Activated CD8-positive, alpha-beta memory T cell treated with anti-CD3 and anti-CD28 coated beads, Interleukin-2, amount 10 ng/mL, durations not matched to agents 7 days and 5 days (primary cell): Measurements from ENCODE around the gene WNK4. TPM values are rescaled to one million over a fixed set of nuclear protein-coding genes. Genes with fewer than 3 reads are reported as not detected.
"Not testable (repeated sequence)": the region's sequence is repeated elsewhere in the genome, so short reads cannot be mapped to it uniquely, and the experiment has no call there.

Experiments
- ATAC-seq: fragments of 150-1000 bp; cut with Tn5 transposase; one replicate; pipeline ENCODE4 v1.10.0; 2021; ENCODE audit warnings: moderate library complexity
- CTCF ChIA-PET: fragments of 350-600 bp; sonication (Branson Sonifier 250); formaldehyde crosslinking; loops from one replicate; lab custom pipeline; 2021; ENCODE audit warnings: antibody characterized with exemption; lab: Charles Lee
- DNase-seq: peaks from one replicate; pipeline ENCODE4 v3.0.0-alpha.2; 2020
- H3K27ac Mint-ChIP-seq: one replicate; pipeline ENCODE4 v1.8.0; 2021; ENCODE audit warnings: mild to moderate bottlenecking, mixed read lengths
- H3K27me3 Mint-ChIP-seq: one replicate; pipeline ENCODE4 v1.8.0; 2021; ENCODE audit warnings: mixed read lengths
- H3K36me3 Mint-ChIP-seq: one replicate; pipeline ENCODE4 v1.8.0; 2021; ENCODE audit warnings: mild to moderate bottlenecking, mixed read lengths
- H3K4me1 Mint-ChIP-seq: one replicate; pipeline ENCODE4 v1.8.0; 2021; ENCODE audit warnings: mixed read lengths
- H3K4me3 Mint-ChIP-seq: one replicate; pipeline ENCODE4 v1.8.0; 2021; ENCODE audit warnings: mild to moderate bottlenecking, moderate library complexity, mixed read lengths
- H3K9me3 Mint-ChIP-seq: one replicate; pipeline ENCODE4 v1.8.0; 2022; ENCODE audit warnings: low read depth, mixed read lengths
- total RNA-seq, 2 experiments: library from RNA; stranded (reverse); gene quantifications; one replicate each; pipeline ENCODE4 v1.2.3, GENCODE V29; 2021

Gene WNK4
- total RNA-seq, 2 experiments from 2014 or later, result 0.20 to 0.59 TPM

DNA sequence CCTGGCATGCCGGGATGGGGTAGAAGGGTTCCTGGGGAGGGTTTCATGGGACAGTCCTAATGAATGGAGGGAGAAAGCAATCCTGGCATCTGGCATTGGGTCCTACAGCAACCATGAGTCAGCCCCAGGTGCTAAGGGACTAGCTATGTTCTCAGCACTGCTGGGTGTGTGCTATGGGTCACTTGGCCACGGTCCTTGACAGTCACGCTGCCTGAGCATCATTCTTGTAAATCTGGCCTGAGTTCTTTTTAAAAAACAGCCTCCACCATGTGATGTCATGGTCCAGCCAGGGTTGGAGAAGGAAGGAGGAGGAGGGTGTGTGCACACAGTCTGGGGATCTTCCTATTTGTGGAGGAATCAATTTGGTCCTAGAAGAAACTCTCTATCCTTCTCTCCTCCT is 25.6 kb upstream of the WNK4 start:
- ATAC-seq, result no peak
- Mint-ChIP-seq H3K4me3 (no peak overlapping the region), H3K36me3 (no peaks in the 10 kb centered on the region), H3K9me3 (no peaks in the 10 kb centered on the region), H3K27me3 (peaks cover 62% of the 10 kb centered on the region), H3K4me1 (no peaks in the 10 kb centered on the region), H3K27ac (no peak overlapping the region)
- CTCF ChIA-PET, result interaction anchor here (1.0 to 1.5 kb wide), 3 partner anchors 9 to 177 kb away, joined by 3 to 7 read pairs (median 7); partner anchors contain the start of gene PSMC3IP
- no peak for DNase-seq

DNA sequence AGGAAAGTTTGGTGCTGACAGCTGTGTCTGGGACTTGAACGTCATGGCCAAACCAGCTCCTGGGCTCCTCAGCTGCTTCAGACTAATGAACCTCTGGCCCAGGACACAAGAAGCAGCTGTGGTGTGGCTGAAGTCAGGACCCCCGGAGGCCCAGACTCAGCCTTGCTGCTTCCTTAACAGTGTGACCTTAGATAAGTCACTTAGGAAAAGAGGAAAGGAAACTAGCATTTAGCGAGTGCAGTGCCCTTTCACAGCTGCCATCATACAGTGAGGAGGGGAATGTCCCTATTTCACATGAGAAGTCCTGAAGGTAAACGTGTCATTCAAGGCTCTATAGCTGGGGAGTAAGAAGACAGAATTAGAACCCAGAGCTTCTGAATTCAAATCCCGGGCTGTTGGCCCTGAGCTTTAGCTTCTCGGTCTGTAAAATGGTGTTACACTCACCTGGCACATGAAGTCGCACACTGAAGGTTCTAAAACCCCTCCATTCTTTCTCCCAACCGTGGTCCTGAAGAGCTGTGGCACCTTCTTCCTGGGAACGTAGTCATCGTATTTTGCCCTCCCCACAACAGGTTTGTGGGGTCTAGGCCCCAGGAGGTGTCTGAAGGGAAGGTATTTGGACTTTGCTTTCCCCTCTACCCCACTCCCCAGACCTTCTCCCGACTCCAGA is 20.3 kb upstream of the WNK4 start:
- peaks cover 60% of the 10 kb centered on the region for H3K27me3 Mint-ChIP-seq
- ATAC-seq, result no peak
- DNase-seq, result no peak
- H3K36me3 Mint-ChIP-seq, result no peaks in the 10 kb centered on the region
- CTCF ChIA-PET, result interaction anchor here (0.9 to 5.6 kb wide), 7 partner anchors 10 to 211 kb away, joined by 3 to 110 read pairs (median 4); partner anchors contain the start of genes PSMC3IP and VPS25
- H3K9me3 Mint-ChIP-seq, result no peaks in the 10 kb centered on the region
- no peak overlapping the region for H3K27ac Mint-ChIP-seq
- H3K4me3 Mint-ChIP-seq, result no peak overlapping the region
- peaks cover 3% of the 10 kb centered on the region for H3K4me1 Mint-ChIP-seq

DNA sequence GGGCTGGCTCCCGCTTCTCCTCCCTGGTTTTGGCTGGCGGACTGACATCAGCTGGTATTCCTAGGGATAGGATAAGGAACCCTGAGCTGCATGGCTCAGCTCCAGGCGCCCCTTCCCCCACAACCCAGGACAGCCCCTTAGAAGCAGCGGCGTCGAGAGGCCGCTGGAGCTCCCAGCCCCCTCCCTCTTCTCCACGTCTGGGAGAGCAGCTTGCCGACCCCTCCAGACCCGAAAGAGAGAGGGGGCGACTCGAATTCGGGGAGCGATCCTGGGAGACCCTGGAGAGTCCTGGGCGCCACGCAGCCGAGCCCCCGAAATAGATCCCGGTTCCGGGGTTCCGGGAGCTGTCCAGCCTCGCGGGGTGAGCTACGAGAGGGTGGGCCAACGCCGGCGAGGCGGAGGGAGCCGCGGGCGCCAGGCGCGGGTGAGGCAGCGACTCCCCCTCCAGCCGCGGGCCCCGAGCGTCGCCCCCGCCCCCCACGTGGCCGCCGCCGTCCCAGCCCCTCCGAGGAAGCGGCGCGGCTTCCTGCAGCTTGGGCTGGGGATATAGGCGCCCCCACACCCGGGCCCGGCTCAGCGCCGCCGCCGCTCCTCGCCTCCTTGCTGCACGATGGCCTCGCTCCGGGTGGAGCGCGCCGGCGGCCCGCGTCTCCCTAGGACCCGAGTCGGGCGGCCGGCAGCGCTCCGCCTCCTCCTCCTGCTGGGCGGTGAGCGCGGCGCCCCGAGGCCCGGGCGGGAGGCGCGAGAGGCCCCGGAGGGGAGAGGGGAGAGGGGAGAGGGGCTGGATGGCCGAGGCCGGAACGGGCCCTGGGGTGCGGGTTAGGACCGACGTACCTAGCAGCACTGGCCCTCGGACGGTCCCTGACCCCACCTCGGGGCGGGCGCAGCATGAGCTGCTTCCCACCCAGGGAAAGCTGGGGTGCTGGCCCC is 19.5 kb upstream of the WNK4 start, which contains the start of gene RAMP2:
RAMP2 (plus strand) TSS at position 576 of the 930 bp plus-strand sequence; CDS start at position 611, 35 bp downstream.
- Mint-ChIP-seq H3K36me3 (no peaks in the 10 kb centered on the region), H3K27ac (no peak within 1 kb of the TSS), H3K27me3 (peaks cover 60% of the 10 kb centered on the region), H3K9me3 (no peaks in the 10 kb centered on the region), H3K4me1 (peaks cover 3% of the 10 kb centered on the region), H3K4me3 (no peak within 1 kb of the TSS)
- CTCF ChIA-PET, result interaction anchor here (0.8 to 5.6 kb wide), 9 partner anchors 9 to 212 kb away, joined by 3 to 110 read pairs (median 4); partner anchors contain the start of genes PLEKHH3, PSMC3IP, RETREG3 and VPS25
- DNase-seq (no peak), ATAC-seq (peak; percentile 42)

DNA sequence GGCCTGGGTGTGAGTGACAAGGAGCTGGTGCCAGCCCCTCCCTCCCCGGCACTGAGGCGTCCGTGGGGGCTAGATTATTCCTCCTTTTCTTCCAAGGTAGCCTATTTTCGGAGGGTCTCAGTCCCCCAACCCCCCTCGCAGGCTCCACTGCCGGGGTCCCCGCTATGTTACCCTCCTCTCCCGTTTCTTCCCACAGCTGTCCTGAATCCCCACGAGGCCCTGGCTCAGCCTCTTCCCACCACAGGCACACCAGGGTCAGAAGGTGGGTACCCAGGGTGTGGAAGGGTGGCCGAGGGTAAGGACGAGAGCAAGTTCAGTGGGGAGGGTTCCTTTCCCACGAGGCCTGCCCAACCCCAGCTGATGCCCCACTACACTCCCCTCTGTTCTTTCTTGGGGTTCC is 18.8 kb upstream of the WNK4 start:
- peaks cover 3% of the 10 kb centered on the region for H3K4me1 Mint-ChIP-seq
- H3K27me3 Mint-ChIP-seq, result peaks cover 56% of the 10 kb centered on the region
- no peak overlapping the region for H3K4me3 Mint-ChIP-seq
- H3K9me3 Mint-ChIP-seq, result no peaks in the 10 kb centered on the region
- CTCF ChIA-PET, result interaction anchor here (0.8 to 5.6 kb wide), 8 partner anchors 12 to 182 kb away, joined by 3 to 110 read pairs (median 5); partner anchors contain the start of genes PLEKHH3, PSMC3IP, RETREG3 and VPS25
- H3K27ac Mint-ChIP-seq, result no peak overlapping the region
- DNase-seq (no peak), ATAC-seq (no peak)
- H3K36me3 Mint-ChIP-seq, result no peaks in the 10 kb centered on the region

DNA sequence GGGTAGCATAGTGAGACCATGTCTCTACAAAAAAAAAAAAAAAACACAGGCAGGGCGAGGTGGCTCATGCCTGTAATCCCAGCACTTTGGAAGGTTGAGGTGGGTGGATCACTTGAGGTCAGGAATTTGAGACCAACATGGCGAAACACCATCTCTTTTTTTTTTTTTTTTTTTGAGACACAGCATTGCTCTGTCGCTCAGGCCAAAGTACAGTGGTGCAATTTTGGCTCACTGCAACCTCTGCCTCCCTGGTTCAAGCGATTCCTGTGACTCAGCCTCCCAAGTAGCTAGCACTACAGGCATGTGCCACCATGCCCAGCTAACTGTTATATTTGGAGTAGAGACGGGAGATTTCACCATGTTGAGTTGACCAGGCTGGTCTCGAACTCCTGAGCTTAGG is 14.3 kb upstream of the WNK4 start:
- CTCF ChIA-PET, result interaction anchor here (1.6 kb wide), 1 partner anchor 188 kb away, joined by 5 read pairs; the partner anchor contains the start of gene PSMC3IP
- no peak overlapping the region for H3K4me3 Mint-ChIP-seq
- no peak for DNase-seq
- H3K27ac Mint-ChIP-seq, result no peak overlapping the region
- no peak for ATAC-seq
- H3K36me3 Mint-ChIP-seq, result no peaks in the 10 kb centered on the region
- H3K4me1 Mint-ChIP-seq, result no peaks in the 10 kb centered on the region
- H3K27me3 Mint-ChIP-seq, result peaks cover 39% of the 10 kb centered on the region
- no peaks in the 10 kb centered on the region for H3K9me3 Mint-ChIP-seq

DNA sequence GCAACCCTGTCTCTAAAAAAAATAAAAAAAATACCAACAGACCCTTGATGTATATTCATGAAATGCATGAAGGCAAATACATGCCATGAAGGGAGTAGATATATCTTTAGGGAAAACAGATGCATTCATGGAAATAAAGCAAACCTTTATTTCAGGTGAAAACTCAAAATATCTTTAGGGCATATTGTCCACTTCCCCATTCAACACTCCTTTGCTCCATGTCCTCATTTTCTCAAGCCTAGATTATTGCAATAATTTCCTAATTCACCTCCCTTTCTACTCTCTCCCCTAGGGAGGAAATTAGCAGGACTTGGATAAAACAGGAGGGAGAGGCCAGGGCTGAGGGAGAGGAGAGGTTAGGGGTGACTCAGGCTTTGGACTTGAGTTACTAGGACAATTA is 12.9 kb upstream of the WNK4 start:
- no peak overlapping the region for H3K4me3 Mint-ChIP-seq
- ATAC-seq (no peak), DNase-seq (no peak)
- H3K27ac Mint-ChIP-seq, result no peak overlapping the region
- H3K4me1 Mint-ChIP-seq, result peaks cover 7% of the 10 kb centered on the region
- peaks cover 27% of the 10 kb centered on the region for H3K27me3 Mint-ChIP-seq
- CTCF ChIA-PET, result interaction anchor here (1.6 kb wide), 1 partner anchor 189 kb away, joined by 5 read pairs; the partner anchor contains the start of gene PSMC3IP
- H3K9me3 Mint-ChIP-seq, result no peaks in the 10 kb centered on the region
- no peaks in the 10 kb centered on the region for H3K36me3 Mint-ChIP-seq

DNA sequence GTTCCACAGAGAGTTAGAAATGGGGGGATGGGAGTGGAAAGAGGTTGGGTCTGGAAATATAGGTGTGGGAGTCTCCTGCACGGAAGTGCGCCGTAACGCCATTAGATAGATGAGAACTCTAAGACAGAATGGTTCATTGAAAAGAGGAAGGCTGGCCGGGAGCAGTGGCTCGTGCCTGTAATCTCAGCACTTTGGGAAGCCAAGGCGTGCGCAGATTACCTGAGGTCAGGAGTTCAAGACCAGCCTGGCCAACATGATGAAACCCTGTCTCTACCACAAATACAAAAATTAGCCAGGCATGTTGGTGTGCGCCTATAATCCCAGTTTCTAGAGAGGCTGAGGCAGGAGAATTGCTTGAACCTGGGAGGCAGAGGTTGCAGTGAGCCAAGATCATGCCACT is 12.4 kb upstream of the WNK4 start:
- CTCF ChIA-PET, H3K9me3 Mint-ChIP-seq, H3K36me3 Mint-ChIP-seq, H3K27ac Mint-ChIP-seq, ATAC-seq, H3K4me3 Mint-ChIP-seq, DNase-seq: not testable (repeated sequence)
- Mint-ChIP-seq H3K4me1 (peaks cover 10% of the 10 kb centered on the region), H3K27me3 (peaks cover 22% of the 10 kb centered on the region)

DNA sequence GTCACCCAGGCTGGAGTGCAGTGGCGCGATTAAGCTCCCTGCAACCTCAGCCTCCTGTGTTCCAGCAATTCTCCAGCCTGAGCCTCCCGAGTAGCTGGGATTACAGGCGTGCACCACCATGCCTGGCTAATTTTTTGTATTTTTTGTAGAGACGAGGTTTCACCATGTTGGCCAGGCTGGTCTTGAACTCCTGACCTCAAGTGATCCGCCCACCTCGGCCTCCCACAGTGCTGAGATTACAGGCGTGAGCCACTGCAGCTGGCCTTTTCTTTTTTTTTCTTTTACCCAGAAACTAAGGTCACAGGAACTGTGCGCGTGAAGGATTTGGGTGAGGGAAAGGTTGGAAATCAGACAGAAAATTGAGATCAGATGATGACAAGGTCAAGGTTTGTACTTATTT is 10.4 kb upstream of the WNK4 start:
- Mint-ChIP-seq H3K27me3 (peaks cover 16% of the 10 kb centered on the region), H3K4me1 (peaks cover 28% of the 10 kb centered on the region)
- CTCF ChIA-PET, result interaction anchor here (1.3 to 1.4 kb wide), 3 partner anchors 9 to 192 kb away, joined by 3 to 5 read pairs (median 3); partner anchors contain the start of genes PSMC3IP and RAMP2
- not testable (repeated sequence) for ATAC-seq, H3K4me3 Mint-ChIP-seq, DNase-seq, H3K9me3 Mint-ChIP-seq, H3K27ac Mint-ChIP-seq, H3K36me3 Mint-ChIP-seq

DNA sequence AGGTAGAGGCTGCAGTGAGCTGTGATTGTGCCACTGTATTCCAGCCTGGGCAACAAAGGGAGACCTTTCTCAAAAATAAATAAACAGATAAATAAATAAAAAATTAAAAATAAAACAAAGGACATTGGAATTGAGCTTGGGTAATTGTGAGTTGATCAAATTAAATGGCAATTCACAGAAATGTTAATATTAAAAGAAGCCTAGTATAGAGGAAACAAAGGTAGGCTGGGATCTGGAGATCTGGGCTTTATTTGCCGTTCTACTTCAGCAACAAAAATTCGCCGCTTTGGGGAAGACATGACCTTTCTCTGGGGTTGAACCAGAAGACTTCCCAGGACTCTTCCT is 7.5 kb upstream of the WNK4 start:
- CTCF ChIA-PET, result interaction anchor here (1.0 to 4.2 kb wide), 5 partner anchors 9 to 194 kb away, joined by 3 to 57 read pairs (median 6); partner anchors contain the start of genes PSMC3IP and RAMP2
- Mint-ChIP-seq H3K27ac (peak overlapping the region; percentile 98), H3K9me3 (no peaks in the 10 kb centered on the region), H3K27me3 (peaks cover 2% of the 10 kb centered on the region), H3K4me1 (peaks cover 35% of the 10 kb centered on the region), H3K36me3 (peaks cover 22% of the 10 kb centered on the region), H3K4me3 (peak overlapping the region; percentile 99)
- ATAC-seq, result no peak
- no peak for DNase-seq

DNA sequence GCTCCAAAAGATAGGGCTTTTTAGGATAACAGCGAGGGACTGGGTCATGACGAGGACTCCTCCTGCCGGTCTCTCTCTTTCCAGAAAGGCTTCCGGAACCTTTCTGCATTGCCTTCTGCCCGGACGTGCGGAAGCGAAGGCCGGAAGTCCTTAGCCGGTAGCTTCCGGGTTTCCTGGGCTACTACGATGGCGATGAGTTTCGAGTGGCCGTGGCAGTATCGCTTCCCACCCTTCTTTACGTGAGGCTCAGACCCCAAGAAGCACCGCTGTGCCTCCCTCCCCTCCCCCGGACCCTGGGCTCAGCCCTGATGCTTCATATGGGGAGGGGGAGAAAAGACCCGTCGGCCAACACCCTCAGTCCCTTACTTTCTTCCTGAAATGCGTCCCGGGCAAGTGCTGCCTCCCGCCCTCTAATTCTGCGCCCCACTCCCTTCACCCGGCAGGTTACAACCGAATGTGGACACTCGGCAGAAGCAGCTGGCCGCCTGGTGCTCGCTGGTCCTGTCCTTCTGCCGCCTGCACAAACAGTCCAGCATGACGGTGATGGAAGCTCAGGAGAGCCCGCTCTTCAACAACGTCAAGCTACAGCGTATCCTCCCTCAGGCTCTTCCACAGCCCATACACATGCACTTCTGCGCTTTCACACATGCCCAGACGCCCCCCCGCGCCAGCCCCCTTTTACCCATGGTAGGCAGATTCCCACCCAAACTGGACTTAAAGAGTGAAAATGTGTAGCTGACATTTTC is 6.9 kb upstream of the WNK4 start, which contains the start of gene VPS25:
VPS25 (plus strand) TSS at position 160 of the 746 bp plus-strand sequence; CDS start at position 187, 27 bp downstream.
- Mint-ChIP-seq H3K27ac (peak within 1 kb of the TSS; percentile 98), H3K4me1 (peaks cover 35% of the 10 kb centered on the region), H3K4me3 (peak within 1 kb of the TSS; percentile 99), H3K36me3 (peaks cover 25% of the 10 kb centered on the region), H3K9me3 (no peaks in the 10 kb centered on the region), H3K27me3 (no peaks in the 10 kb centered on the region)
- CTCF ChIA-PET, result interaction anchor here (1.0 to 4.2 kb wide), 7 partner anchors 9 to 195 kb away, joined by 3 to 57 read pairs (median 6); partner anchors contain the start of genes BECN1, PSMC3IP and RAMP2
- DNase-seq, result peak; percentile 84
- ATAC-seq, result peak; percentile 97

DNA sequence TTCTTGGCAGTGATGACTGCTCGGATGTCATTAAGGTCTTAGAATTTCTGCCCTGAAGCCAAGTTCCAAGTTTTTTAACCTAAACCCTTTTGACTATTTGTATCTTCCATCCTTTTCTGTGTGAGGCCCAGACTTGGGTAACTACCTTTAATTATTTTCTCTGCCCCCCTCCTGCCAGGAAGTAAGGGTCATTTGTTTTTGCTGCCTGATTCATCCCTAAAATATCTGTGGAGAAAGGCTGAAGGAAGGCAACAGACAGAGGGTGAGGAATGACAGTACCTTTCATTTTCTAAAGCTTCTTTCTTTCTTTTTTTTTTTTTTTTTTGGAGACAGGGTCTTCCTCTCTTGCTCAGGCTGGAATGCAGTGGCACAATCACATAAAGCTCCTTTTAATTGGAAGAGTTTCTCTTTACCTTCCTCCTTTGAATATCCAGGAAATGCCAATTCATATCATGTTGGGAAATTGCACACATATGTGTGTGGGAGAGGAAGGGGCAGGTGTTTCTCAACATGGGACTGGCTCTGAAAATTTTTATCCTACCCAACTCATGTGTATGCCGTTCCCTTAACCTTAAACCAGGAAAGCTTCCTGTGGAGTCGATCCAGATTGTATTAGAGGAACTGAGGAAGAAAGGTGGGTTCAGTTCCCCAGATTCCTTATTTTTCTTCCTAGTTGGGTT is 6.2 kb upstream of the WNK4 start:
- Mint-ChIP-seq H3K27me3 (no peaks in the 10 kb centered on the region), H3K9me3 (no peaks in the 10 kb centered on the region), H3K27ac (peak overlapping the region; percentile 98), H3K4me3 (peak overlapping the region; percentile 99), H3K36me3 (peaks cover 31% of the 10 kb centered on the region), H3K4me1 (peaks cover 36% of the 10 kb centered on the region)
- ATAC-seq (no peak), DNase-seq (no peak)
- CTCF ChIA-PET, result interaction anchor here (1.2 to 4.2 kb wide), 5 partner anchors 8 to 196 kb away, joined by 3 to 57 read pairs (median 13); partner anchors contain the start of genes BECN1, PSMC3IP and RAMP2
